ENCODE measurements around the gene CD1D. TPM values are rescaled to one million over a fixed set of nuclear protein-coding genes. Genes with fewer than 3 reads are reported as not detected.

The CD1D gene
- total RNA-seq (2014; rRNA removed; shearing (Covaris generic)) = 0.69 and 0.73 TPM in 2 replicates
- 0.07 and 0.17 TPM in 2 replicates for polyA plus RNA-seq (2015; cell fraction: cytosol; rRNA removed)
- 0.16 and 0.18 TPM in 2 replicates for polyA plus RNA-seq (2015; cell fraction: nucleus; rRNA removed)

GRCh38 chr1:158180741-158181576 is at the start of gene CD1D:
TSS of gene CD1D (plus strand) at chr1:158180895. CDS start at chr1:158181102, 207 bp downstream.
- DNase-seq (ENCODE audit: low read depth) = no peak

GRCh38 chr1:158131217-158131616 is 49.5 kb upstream of the CD1D start:
- DNase-seq (ENCODE audit: low read depth) = no peak

- no peak for DNase-seq (ENCODE audit: low read depth)
Observed at GRCh38 chr1:158140764-158141192, 39.9 kb upstream of the CD1D start.

DNA sequence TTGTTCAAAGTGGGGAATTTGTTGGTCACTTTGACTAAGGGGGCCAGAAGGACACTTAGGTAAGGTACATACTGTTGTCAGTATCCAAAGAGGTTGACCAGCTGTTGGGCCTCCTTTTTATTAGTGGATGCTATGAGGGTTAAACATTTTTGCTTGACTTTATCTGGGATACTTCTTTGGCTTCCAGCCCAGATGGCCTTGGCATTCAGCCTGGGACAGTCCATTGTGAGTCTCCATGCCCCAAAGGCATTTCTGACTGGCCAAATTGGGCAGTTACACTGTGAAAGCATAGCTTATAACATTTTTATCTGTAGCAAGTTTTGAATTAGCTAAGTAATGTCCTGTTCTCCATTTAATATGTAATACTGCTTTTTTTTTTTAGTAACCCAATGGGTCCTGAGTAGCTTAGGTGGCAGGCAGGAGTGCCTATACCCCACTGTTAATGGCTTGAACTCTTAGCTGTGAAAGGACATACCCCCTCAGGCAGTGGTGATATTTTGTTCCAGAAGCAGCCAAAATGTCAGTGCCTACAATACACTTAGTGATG is 35.4 kb upstream of the CD1D start:
- peak; percentile 50 for DNase-seq (ENCODE audit: low read depth)

DNA sequence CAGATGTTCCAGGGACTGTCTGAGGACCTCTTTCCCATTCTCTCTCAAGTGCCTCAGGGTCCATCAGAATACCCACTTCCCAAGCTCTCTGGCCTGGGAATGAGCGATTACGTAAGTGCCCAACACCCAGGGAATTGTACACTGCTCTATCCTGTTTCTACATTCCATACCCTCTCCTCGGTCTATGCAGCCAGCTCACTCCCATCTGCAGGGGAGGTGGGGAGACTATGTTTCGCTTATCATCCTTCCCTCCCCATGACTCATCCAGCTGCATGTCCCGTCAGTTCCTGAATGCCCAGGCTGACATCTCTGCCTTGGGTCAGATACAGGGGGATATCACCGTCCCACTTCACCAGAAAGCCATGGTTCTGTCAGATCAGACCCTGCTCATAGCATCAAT is 34.5 kb upstream of the CD1D start:
- DNase-seq (ENCODE audit: low read depth) = peak; percentile 93

DNA sequence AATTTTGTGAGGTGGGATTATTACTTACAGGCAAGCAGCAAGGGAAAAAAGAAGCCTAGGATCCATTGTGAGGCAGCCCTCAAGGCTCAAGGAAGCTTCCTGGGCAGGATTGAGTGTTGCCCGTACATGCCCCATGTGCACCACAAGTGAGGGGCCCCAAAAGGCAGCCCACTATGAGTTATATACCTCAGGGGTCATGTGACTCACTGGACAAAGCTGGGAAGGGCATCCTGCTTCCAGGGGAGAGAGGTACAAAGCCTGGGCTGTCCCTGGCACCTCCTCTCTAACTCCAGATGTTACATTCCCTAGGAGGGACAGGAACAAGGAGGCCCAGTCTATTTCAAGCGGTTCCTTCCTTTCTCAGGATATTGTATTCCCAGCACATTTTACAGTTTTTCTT is 34.0 kb upstream of the CD1D start:
- DNase-seq (ENCODE audit: low read depth) = peak; percentile 67

- DNase-seq (ENCODE audit: low read depth) = no peak
Observed at GRCh38 chr1:158147401-158147800, 33.3 kb upstream of the CD1D start.

- no peak for DNase-seq (ENCODE audit: low read depth)
Observed at GRCh38 chr1:158147869-158148268, 32.8 kb upstream of the CD1D start.

DNA sequence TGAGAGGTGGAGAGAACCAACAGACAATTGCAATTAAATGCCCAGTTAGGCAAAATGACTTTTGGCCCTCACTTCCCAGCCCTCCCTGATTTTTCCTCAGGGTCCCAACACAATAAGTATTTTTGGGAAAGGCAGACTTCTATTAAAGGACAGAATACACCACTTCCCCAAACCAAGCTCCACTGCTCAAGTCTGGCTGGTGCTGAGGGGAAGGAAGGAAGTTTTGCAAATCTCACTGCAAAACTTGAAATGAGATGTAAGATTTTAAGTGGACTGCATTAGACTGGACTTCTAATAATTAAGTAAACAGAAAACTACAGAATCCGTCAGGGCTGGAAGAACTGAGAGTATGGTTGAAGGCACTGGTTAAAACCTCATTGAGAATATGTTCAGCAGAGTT is 32.2 kb upstream of the CD1D start:
- no peak for DNase-seq (ENCODE audit: low read depth)

DNA sequence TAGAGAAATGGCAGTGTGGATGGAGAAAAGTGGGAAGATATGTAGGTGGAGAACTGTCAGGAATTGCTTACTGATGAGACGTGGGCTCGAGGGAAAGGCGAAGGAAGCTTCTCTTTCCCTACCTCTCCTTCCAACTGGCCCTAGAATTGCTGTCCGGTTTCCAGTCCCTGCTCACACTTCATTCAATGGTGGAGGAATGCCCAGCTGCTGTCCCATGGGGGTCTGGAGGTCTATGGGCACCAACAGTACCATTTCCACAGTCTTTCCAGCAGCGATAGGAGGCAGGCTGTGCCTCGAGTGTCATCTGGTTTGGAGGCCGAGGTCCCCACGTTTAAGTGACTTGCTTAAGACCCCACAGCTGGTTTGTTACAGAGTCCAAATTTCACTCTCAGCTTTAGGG is 31.5 kb upstream of the CD1D start:
- DNase-seq (ENCODE audit: low read depth) = no peak

DNA sequence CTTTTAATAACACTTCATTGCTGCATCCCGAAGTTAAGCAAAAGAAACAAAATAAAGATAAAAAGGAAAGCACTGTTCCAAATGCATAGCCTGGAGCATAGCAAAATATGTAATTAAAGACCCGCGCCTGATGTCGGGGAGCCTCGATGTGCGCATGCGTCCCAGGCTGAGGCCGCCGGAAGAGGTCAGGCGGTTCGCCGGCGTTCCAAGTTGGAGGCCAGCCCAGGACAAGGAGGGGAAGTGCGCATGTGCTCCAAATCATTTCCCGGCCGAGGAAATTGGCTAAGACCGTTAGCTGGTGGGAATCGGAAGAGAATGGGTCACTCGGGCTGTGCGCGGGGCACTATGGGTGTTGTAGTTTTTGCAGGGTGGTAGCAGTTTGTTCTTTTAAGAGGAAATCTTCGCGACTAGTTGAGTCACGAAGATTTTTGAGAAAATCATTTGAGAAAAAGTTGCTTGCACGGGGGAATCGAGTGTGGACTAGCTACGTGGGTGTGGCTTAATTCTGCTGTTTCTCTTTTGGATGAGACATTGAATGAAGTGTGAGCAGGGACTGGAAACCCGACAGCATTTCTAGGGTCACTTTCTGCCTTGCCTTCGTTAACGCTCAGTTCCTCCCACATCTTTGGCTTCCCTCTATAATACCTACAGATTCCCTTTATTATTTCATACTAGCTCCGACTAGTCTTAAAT is 31.0 kb upstream of the CD1D start:
- peak; percentile 95 for DNase-seq (ENCODE audit: low read depth)

GRCh38 chr1:158150523-158150922 is 30.2 kb upstream of the CD1D start:
- DNase-seq (ENCODE audit: low read depth) = no peak

DNA sequence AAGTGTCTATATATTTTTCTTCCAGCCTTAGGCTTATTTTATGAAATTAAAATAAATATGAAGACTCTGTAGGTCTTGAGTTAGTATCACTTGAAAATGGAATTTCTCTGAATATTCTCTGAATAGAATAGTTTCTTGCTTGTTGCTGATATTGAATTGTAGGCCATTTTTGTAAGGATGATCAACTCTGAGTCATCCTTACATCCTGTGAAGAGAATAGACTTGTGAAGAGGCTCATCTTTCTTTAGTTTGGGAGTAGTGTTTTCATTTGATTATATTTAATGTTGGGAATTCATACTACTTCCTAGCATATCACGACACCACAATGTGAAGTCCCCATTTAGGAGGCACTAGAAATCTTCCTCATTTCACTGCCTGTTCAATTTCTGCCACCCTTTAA is 27.5 kb upstream of the CD1D start:
- DNase-seq (ENCODE audit: low read depth) = peak; percentile 63

DNA sequence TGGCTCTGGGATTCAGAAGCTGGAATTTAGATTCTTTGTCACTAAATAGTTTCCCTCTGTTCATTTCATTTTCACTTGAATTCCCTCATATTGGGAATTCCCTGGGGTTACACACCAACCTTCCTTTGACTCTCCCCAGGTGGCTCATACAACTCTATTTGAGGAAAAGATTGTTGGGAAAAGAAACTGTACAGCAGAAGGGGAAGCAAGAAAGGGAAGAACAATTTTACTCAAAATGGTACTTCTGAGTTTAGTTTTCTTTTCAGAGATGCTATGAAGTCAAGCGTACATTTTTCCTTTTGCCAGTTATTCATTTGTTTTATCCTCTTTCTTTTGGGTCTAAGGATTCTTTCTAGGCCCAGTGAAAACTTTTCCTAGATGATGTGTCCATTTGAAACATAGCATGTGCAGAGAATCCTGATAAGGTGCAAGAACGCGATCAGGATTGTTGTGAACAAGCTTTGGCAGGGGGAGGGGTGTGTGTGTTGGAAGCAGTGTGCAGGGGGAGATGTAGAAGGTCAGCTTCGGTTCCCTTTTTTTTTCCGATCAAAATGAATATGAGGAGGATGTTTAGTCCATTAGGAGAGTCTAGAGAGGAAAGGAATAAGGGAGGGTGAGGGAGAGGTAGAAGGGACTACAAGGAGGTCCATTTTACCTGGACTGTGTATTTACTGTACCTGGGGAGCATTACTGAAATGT is 26.8 kb upstream of the CD1D start:
- no peak for DNase-seq (ENCODE audit: low read depth)

GRCh38 chr1:158154501-158154900 is 26.2 kb upstream of the CD1D start:
- DNase-seq (ENCODE audit: low read depth) = no peak

DNA sequence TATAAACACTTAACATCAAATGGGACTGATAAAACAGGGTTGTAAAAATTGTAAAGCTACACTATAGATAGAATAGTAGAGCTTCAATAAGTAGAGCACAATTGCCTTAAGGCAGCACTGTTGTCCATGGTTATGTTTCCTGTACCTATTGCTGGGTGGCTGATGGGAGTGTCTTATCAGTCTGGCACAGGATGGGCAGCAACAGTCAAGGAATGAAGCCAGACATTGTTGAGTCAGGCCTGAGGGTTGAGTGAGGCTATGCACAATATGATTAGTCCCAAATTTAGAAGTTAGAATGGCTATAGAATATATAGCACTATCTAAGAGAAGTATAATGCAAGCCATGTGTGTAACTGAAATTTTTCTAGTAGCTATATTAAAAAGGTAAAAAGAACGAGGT is 25.0 kb upstream of the CD1D start:
- DNase-seq (ENCODE audit: low read depth) = peak; percentile 22

DNA sequence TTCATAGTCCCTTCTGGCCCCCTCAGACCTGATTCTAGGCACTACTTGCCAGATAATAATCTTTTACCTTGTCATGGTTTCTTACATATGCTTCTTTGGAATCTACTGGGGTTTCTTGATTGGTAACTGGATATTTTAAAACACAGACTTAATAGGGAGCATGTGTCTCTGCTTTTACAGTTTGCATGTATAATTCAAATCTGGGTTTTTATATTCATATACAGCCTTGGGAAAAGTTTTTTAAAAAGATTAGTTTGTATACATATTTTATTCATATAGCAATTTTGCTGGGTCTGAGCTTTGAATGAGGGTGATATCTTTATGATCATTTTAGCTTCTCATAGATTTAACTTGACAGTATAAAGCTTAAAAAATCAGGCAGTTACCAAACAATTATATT is 21.1 kb upstream of the CD1D start:
- DNase-seq (ENCODE audit: low read depth) = no peak

DNA sequence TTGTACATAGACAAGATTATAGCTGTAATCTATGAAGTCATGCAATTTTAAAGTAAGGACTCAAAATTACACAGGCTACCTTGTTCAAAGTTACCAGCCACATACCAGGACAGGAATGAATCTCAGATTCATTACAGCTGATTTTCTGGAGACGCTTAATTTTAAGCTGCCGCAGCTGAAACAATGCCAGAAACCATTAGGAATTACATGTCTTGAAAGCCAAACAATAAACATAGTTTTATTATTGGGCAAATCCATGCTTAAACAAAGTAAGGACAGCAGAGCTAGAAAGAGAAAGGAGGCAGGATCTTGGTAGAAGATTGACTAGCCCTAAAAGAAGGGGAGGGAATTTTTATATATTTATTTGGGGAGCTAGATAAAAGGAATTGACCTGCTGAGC is 19.2 kb upstream of the CD1D start:
- no peak for DNase-seq (ENCODE audit: low read depth)

- DNase-seq (ENCODE audit: low read depth) = no peak
Observed at GRCh38 chr1:158163000-158163947, 17.4 kb upstream of the CD1D start.

DNA sequence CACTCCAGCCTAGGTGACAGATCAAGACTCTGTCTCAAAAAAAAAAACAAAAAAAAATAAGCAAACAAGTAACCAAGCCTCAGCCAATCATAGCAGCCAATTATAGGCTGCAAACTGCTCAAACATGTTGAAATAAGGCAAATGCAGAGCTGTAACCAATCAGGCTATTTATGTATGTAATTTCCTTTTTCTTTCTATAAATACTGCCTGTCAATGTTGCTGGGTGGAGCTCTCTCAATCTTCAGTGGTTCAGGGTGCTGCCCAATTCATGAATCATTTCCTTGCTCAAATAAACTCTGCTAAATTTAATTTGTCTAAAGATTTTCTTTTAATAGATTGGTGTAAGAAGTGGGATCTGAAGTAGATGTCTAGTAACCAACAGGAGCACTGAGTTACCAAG is 11.6 kb upstream of the CD1D start:
- peak; percentile 46 for DNase-seq (ENCODE audit: low read depth)

All from HT1080 (cell line).